ENCODE measurements around the gene AIDA.
"Not testable (repeated sequence)": the region's sequence is repeated elsewhere in the genome, so short reads cannot be mapped to it uniquely, and the experiment has no call there.

AIDA gene

GRCh38 chr1:222670110-222670509 lies 42.2 kb downstream of the AIDA start:
- no peak overlapping the region for H3K4me3 ChIP-seq (ENCODE audit: low read length)
- H3K36me3 ChIP-seq (ENCODE audit: control insufficient read depth, insufficient read depth, low read length) = peaks cover 2% of the 10 kb centered on the region; the same call in 1 of the 2 replicates
- DNase-seq (ENCODE audit: low read depth, low spot score) = no peak
- no peak overlapping the region for H3K27ac ChIP-seq (ENCODE audit: low read length)
- no peaks in the 10 kb centered on the region for H3K4me1 ChIP-seq (ENCODE audit: control insufficient read depth, insufficient read depth, low read length)
- H3K9me3 ChIP-seq (ENCODE audit: control insufficient read depth, insufficient read depth, low read length) = no peaks in the 10 kb centered on the region
- no CpG with 5 or more reads among the region's 1 CpG for WGBS (ENCODE audit: insufficient coverage, insufficient read length)
- no peaks in the 10 kb centered on the region for H3K27me3 ChIP-seq (ENCODE audit: control insufficient read depth, insufficient read depth, low read length)

- WGBS (ENCODE audit: insufficient coverage, insufficient read length) = no CpG with 5 or more reads among the region's 2 CpGs
- not testable (repeated sequence) for H3K27me3 ChIP-seq (ENCODE audit: control insufficient read depth, insufficient read depth, low read length); DNase-seq (ENCODE audit: low read depth, low spot score); H3K9me3 ChIP-seq (ENCODE audit: control insufficient read depth, insufficient read depth, low read length); H3K4me1 ChIP-seq (ENCODE audit: control insufficient read depth, insufficient read depth, low read length); H3K4me3 ChIP-seq (ENCODE audit: low read length); H3K36me3 ChIP-seq (ENCODE audit: control insufficient read depth, insufficient read depth, low read length); H3K27ac ChIP-seq (ENCODE audit: low read length)
Measured at GRCh38 chr1:222669107-222669506, 43.2 kb downstream of the AIDA start.

- H3K9me3 ChIP-seq (ENCODE audit: control insufficient read depth, insufficient read depth, low read length); DNase-seq (ENCODE audit: low read depth, low spot score); H3K4me1 ChIP-seq (ENCODE audit: control insufficient read depth, insufficient read depth, low read length); H3K27ac ChIP-seq (ENCODE audit: low read length); H3K27me3 ChIP-seq (ENCODE audit: control insufficient read depth, insufficient read depth, low read length); H3K4me3 ChIP-seq (ENCODE audit: low read length): not testable (repeated sequence)
- WGBS (ENCODE audit: insufficient coverage, insufficient read length) = no CpG with 5 or more reads among the region's 4 CpGs
- H3K36me3 ChIP-seq (ENCODE audit: control insufficient read depth, insufficient read depth, low read length) = peaks cover 11% of the 10 kb centered on the region; the same call in 1 of the 2 replicates
Measured at GRCh38 chr1:222668184-222668583, 44.1 kb downstream of the AIDA start.

- WGBS (ENCODE audit: insufficient coverage, insufficient read length) = no CpG with 5 or more reads among the region's 7 CpGs
- peaks cover 11% of the 10 kb centered on the region; the same call in 1 of the 2 replicates for H3K36me3 ChIP-seq (ENCODE audit: control insufficient read depth, insufficient read depth, low read length)
- no peaks in the 10 kb centered on the region for H3K9me3 ChIP-seq (ENCODE audit: control insufficient read depth, insufficient read depth, low read length)
- DNase-seq (ENCODE audit: low read depth, low spot score) = no peak
- H3K27me3 ChIP-seq (ENCODE audit: control insufficient read depth, insufficient read depth, low read length) = no peaks in the 10 kb centered on the region
- H3K4me1 ChIP-seq (ENCODE audit: control insufficient read depth, insufficient read depth, low read length) = no peaks in the 10 kb centered on the region
- no peak overlapping the region for H3K27ac ChIP-seq (ENCODE audit: low read length)
- no peak overlapping the region for H3K4me3 ChIP-seq (ENCODE audit: low read length)
Measured at GRCh38 chr1:222665964-222666363, 46.3 kb downstream of the AIDA start.

GRCh38 chr1:222663431-222663934 lies 48.8 kb downstream of the AIDA start:
- Histone ChIP-seq H3K4me1 (ENCODE audit: control insufficient read depth, insufficient read depth, low read length) (no peaks in the 10 kb centered on the region), H3K9me3 (ENCODE audit: control insufficient read depth, insufficient read depth, low read length) (no peaks in the 10 kb centered on the region), H3K27ac (ENCODE audit: low read length) (no peak overlapping the region), H3K4me3 (ENCODE audit: low read length) (no peak overlapping the region), H3K27me3 (ENCODE audit: control insufficient read depth, insufficient read depth, low read length) (no peaks in the 10 kb centered on the region), H3K36me3 (ENCODE audit: control insufficient read depth, insufficient read depth, low read length) (peaks cover 11% of the 10 kb centered on the region; the same call in 1 of the 2 replicates)
- DNase-seq (ENCODE audit: low read depth, low spot score) = no peak
- no CpG with 5 or more reads among the region's 4 CpGs for WGBS (ENCODE audit: insufficient coverage, insufficient read length)

- no peak overlapping the region for H3K4me3 ChIP-seq (ENCODE audit: low read length)
- H3K27ac ChIP-seq (ENCODE audit: low read length) = no peak overlapping the region
- H3K9me3 ChIP-seq (ENCODE audit: control insufficient read depth, insufficient read depth, low read length) = no peaks in the 10 kb centered on the region
- peaks cover 6% of the 10 kb centered on the region; the same call in 1 of the 2 replicates for H3K36me3 ChIP-seq (ENCODE audit: control insufficient read depth, insufficient read depth, low read length)
- H3K27me3 ChIP-seq (ENCODE audit: control insufficient read depth, insufficient read depth, low read length) = no peaks in the 10 kb centered on the region
- H3K4me1 ChIP-seq (ENCODE audit: control insufficient read depth, insufficient read depth, low read length) = no peaks in the 10 kb centered on the region
- WGBS (ENCODE audit: insufficient coverage, insufficient read length) = no CpG with 5 or more reads among the region's 2 CpGs
- no peak for DNase-seq (ENCODE audit: low read depth, low spot score)
Measured at GRCh38 chr1:222657899-222658298, 54.4 kb downstream of the AIDA start.

GRCh38 chr1:222656391-222657155 lies 55.7 kb downstream of the AIDA start:
- Histone ChIP-seq H3K4me3 (ENCODE audit: low read length) (no peak overlapping the region), H3K27ac (ENCODE audit: low read length) (no peak overlapping the region), H3K36me3 (ENCODE audit: control insufficient read depth, insufficient read depth, low read length) (peaks cover 8% of the 10 kb centered on the region; the same call in 1 of the 2 replicates), H3K4me1 (ENCODE audit: control insufficient read depth, insufficient read depth, low read length) (no peaks in the 10 kb centered on the region), H3K27me3 (ENCODE audit: control insufficient read depth, insufficient read depth, low read length) (no peaks in the 10 kb centered on the region), H3K9me3 (ENCODE audit: control insufficient read depth, insufficient read depth, low read length) (no peaks in the 10 kb centered on the region)
- WGBS (ENCODE audit: insufficient coverage, insufficient read length) = no CpG with 5 or more reads among the region's 2 CpGs
- DNase-seq (ENCODE audit: low read depth, low spot score) = no peak

- no CpG with 5 or more reads among the region's 5 CpGs for WGBS (ENCODE audit: insufficient coverage, insufficient read length)
- no peaks in the 10 kb centered on the region for H3K4me1 ChIP-seq (ENCODE audit: control insufficient read depth, insufficient read depth, low read length)
- peaks cover 8% of the 10 kb centered on the region; the same call in 1 of the 2 replicates for H3K36me3 ChIP-seq (ENCODE audit: control insufficient read depth, insufficient read depth, low read length)
- H3K9me3 ChIP-seq (ENCODE audit: control insufficient read depth, insufficient read depth, low read length) = no peaks in the 10 kb centered on the region
- DNase-seq (ENCODE audit: low read depth, low spot score) = no peak
- H3K27me3 ChIP-seq (ENCODE audit: control insufficient read depth, insufficient read depth, low read length) = no peaks in the 10 kb centered on the region
- H3K4me3 ChIP-seq (ENCODE audit: low read length) = no peak overlapping the region
- H3K27ac ChIP-seq (ENCODE audit: low read length) = no peak overlapping the region
Measured at GRCh38 chr1:222654849-222655248, 57.4 kb downstream of the AIDA start.

GRCh38 chr1:222653178-222653827 lies 59.0 kb downstream of the AIDA start:
- DNase-seq (ENCODE audit: low read depth, low spot score) = no peak
- Histone ChIP-seq H3K4me1 (ENCODE audit: control insufficient read depth, insufficient read depth, low read length) (no peaks in the 10 kb centered on the region), H3K36me3 (ENCODE audit: control insufficient read depth, insufficient read depth, low read length) (peaks cover 8% of the 10 kb centered on the region; the same call in 1 of the 2 replicates), H3K27ac (ENCODE audit: low read length) (no peak overlapping the region), H3K9me3 (ENCODE audit: control insufficient read depth, insufficient read depth, low read length) (no peaks in the 10 kb centered on the region), H3K4me3 (ENCODE audit: low read length) (no peak overlapping the region), H3K27me3 (ENCODE audit: control insufficient read depth, insufficient read depth, low read length) (no peaks in the 10 kb centered on the region)
- WGBS (ENCODE audit: insufficient coverage, insufficient read length) = no CpG with 5 or more reads among the region's 2 CpGs

- Histone ChIP-seq H3K36me3 (ENCODE audit: control insufficient read depth, insufficient read depth, low read length) (peaks cover 8% of the 10 kb centered on the region; the same call in 1 of the 2 replicates), H3K27me3 (ENCODE audit: control insufficient read depth, insufficient read depth, low read length) (no peaks in the 10 kb centered on the region), H3K27ac (ENCODE audit: low read length) (no peak overlapping the region), H3K4me3 (ENCODE audit: low read length) (no peak overlapping the region), H3K9me3 (ENCODE audit: control insufficient read depth, insufficient read depth, low read length) (no peaks in the 10 kb centered on the region), H3K4me1 (ENCODE audit: control insufficient read depth, insufficient read depth, low read length) (no peaks in the 10 kb centered on the region)
- no CpG with 5 or more reads among the region's 1 CpG for WGBS (ENCODE audit: insufficient coverage, insufficient read length)
- no peak for DNase-seq (ENCODE audit: low read depth, low spot score)
Measured at GRCh38 chr1:222652676-222653075, 59.6 kb downstream of the AIDA start.
